Stimulated activated CD8-positive, alpha-beta memory T cell treated with anti-CD3 and anti-CD28 coated beads, Interleukin-4, amount 100 ng/mL, for 48 hours (primary cell): ENCODE results near the gene LRRC3.
"Not testable (repeated sequence)": the region's sequence is repeated elsewhere in the genome, so short reads cannot be mapped to it uniquely, and the experiment has no call there.

ENCODE experiments used
- DNase-seq: peaks from one replicate; pipeline ENCODE4 v3.0.0-alpha.2; 2020

LRRC3 gene

GRCh38 chr21:44498280-44499210 lies 43.2 kb downstream of the LRRC3 start:
- DNase-seq, result no peak

GRCh38 chr21:44499211-44499560 lies 43.9 kb downstream of the LRRC3 start:
- no peak for DNase-seq

GRCh38 chr21:44499631-44500030 lies 44.3 kb downstream of the LRRC3 start:
- DNase-seq, result no peak

GRCh38 chr21:44500111-44500510 lies 44.8 kb downstream of the LRRC3 start:
- no peak for DNase-seq

- DNase-seq, result no peak
Measured at GRCh38 chr21:44502171-44502958, 47.1 kb downstream of the LRRC3 start.

- DNase-seq, result not testable (repeated sequence)
Measured at GRCh38 chr21:44503006-44503889, 47.9 kb downstream of the LRRC3 start.

- no peak for DNase-seq
Measured at GRCh38 chr21:44503901-44504399, 48.6 kb downstream of the LRRC3 start.

- DNase-seq, result no peak
Measured at GRCh38 chr21:44505673-44506278, 50.5 kb downstream of the LRRC3 start.

- DNase-seq, result no peak
Measured at GRCh38 chr21:44506279-44507255, 51.3 kb downstream of the LRRC3 start.

- no peak for DNase-seq
Measured at GRCh38 chr21:44507673-44508425, 52.5 kb downstream of the LRRC3 start.

GRCh38 chr21:44508426-44508710 lies 53.1 kb downstream of the LRRC3 start:
- no peak for DNase-seq

- DNase-seq, result no peak
Measured at GRCh38 chr21:44508711-44509445, 53.6 kb downstream of the LRRC3 start.

- DNase-seq, result no peak
Measured at GRCh38 chr21:44509539-44509938, 54.2 kb downstream of the LRRC3 start.

- no peak for DNase-seq
Measured at GRCh38 chr21:44510109-44510507, 54.8 kb downstream of the LRRC3 start.

GRCh38 chr21:44510508-44511218 lies 55.4 kb downstream of the LRRC3 start:
- peak; percentile 87 for DNase-seq

- no peak for DNase-seq
Measured at GRCh38 chr21:44511219-44511937, 56.1 kb downstream of the LRRC3 start.
